ACC112 (cell line): ENCODE results near the gene C11orf16.
"Not testable (repeated sequence)": the region's sequence is repeated elsewhere in the genome, so short reads cannot be mapped to it uniquely, and the experiment has no call there.

Source experiments
- H2AFZ ChIP-seq: fragments of 200-600 bp; sonication (generic); one replicate; pipeline ENCODE4 v1.6.0; 2017; ENCODE audit warnings: antibody characterized with exemption, low read length; ENCODE audit not compliant: unreplicated experiment
- H3K27ac ChIP-seq: fragments of 200-600 bp; sonication (generic); 2 replicates; pipeline ENCODE4 v1.5.1; 2014; ENCODE audit warnings: low read depth, mild to moderate bottlenecking, antibody characterized with exemption, low read length, moderate library complexity
- H3K27me3 ChIP-seq: fragments of 200-600 bp; sonication (generic); 2 replicates; pipeline ENCODE4 v1.6.1; 2014; ENCODE audit warnings: mild to moderate bottlenecking, antibody characterized with exemption, low read length, moderate library complexity, mixed read lengths; ENCODE audit not compliant: insufficient read depth
- H3K36me3 ChIP-seq: fragments of 200-600 bp; sonication (generic); 2 replicates; pipeline ENCODE4 v1.6.1; 2016; ENCODE audit warnings: mild to moderate bottlenecking, antibody characterized with exemption, low read length, moderate library complexity, mixed read lengths; ENCODE audit not compliant: insufficient read depth
- H3K4me1 ChIP-seq: fragments of 200-600 bp; sonication (generic); one replicate; pipeline ENCODE4 v1.6.1; 2016; ENCODE audit warnings: low read length, mixed read lengths; ENCODE audit not compliant: insufficient read depth, unreplicated experiment, control insufficient read depth
- H3K4me3 ChIP-seq: fragments of 200-600 bp; sonication (generic); 2 replicates; pipeline ENCODE4 v1.5.1; 2014; ENCODE audit warnings: mild to moderate bottlenecking, low read depth, low read length
- H3K79me2 ChIP-seq: fragments of 200-600 bp; sonication (generic); one replicate; pipeline ENCODE4 v1.6.0; 2016; ENCODE audit warnings: low read length; ENCODE audit not compliant: control insufficient read depth, unreplicated experiment, insufficient read depth

The C11orf16 gene

GRCh38 chr11:8914661-8915018, 18.1 kb downstream of the C11orf16 start:
- Histone ChIP-seq H3K27me3 (no peaks in the 10 kb centered on the region), H3K79me2 (peaks cover 26% of the 10 kb centered on the region), H3K4me1 (peaks cover 42% of the 10 kb centered on the region), H3K36me3 (peaks cover 21% of the 10 kb centered on the region; the same call in 1 of the 2 replicates), H3K4me3 (peak overlapping the region; percentile 67), H3K27ac (no peak overlapping the region), H2AFZ (no peak overlapping the region)

- no peaks in the 10 kb centered on the region for H3K27me3 ChIP-seq
- peak overlapping the region; percentile 67 for H3K4me3 ChIP-seq
- peaks cover 42% of the 10 kb centered on the region for H3K4me1 ChIP-seq
- peak overlapping the region; percentile 54 for H2AFZ ChIP-seq
- peaks cover 26% of the 10 kb centered on the region for H3K79me2 ChIP-seq
- H3K27ac ChIP-seq = peak overlapping the region; percentile 66
- peaks cover 18% of the 10 kb centered on the region; the same call in 1 of the 2 replicates for H3K36me3 ChIP-seq
These were observed 18.6 kb downstream of the C11orf16 start for GRCh38 chr11:8913961-8914660.

- H3K4me3 ChIP-seq = peak within 1 kb of the TSS; percentile 89
- H2AFZ ChIP-seq = peak within 1 kb of the TSS; percentile 88
- H3K27me3 ChIP-seq = no peaks in the 10 kb centered on the region
- H3K36me3 ChIP-seq = peaks cover 4% of the 10 kb centered on the region; the same call in 1 of the 2 replicates
- H3K27ac ChIP-seq = peak within 1 kb of the TSS; percentile 45
- H3K4me1 ChIP-seq = peaks cover 33% of the 10 kb centered on the region
- peaks cover 26% of the 10 kb centered on the region for H3K79me2 ChIP-seq
These were observed 21.5 kb downstream of the C11orf16 start, which contains the start of gene AKIP1 for GRCh38 chr11:8911029-8911823. TSS of gene AKIP1 (plus strand) at chr11:8911189. CDS start at chr11:8911450, 261 bp downstream.

- Histone ChIP-seq H3K27ac (no peak overlapping the region), H3K4me3 (peak overlapping the region; percentile 75)
These were observed 22.1 kb downstream of the C11orf16 start for GRCh38 chr11:8910649-8911026.

GRCh38 chr11:8908099-8908498, 24.6 kb downstream of the C11orf16 start:
- Histone ChIP-seq H3K4me1 (peaks cover 29% of the 10 kb centered on the region), H3K27me3 (no peaks in the 10 kb centered on the region), H2AFZ (no peak overlapping the region), H3K4me3 (no peak overlapping the region), H3K27ac (no peak overlapping the region), H3K79me2 (peaks cover 13% of the 10 kb centered on the region), H3K36me3 (no peaks in the 10 kb centered on the region)

More at GRCh38 chr11:8910649-8911026, 22.1 kb downstream of the C11orf16 start:
- H3K27me3 ChIP-seq = no peaks in the 10 kb centered on the region
- peaks cover 4% of the 10 kb centered on the region; the same call in 1 of the 2 replicates for H3K36me3 ChIP-seq
- peaks cover 26% of the 10 kb centered on the region for H3K79me2 ChIP-seq
- peaks cover 38% of the 10 kb centered on the region for H3K4me1 ChIP-seq
- peak overlapping the region; percentile 86 for H2AFZ ChIP-seq

- no peaks in the 10 kb centered on the region for H3K36me3 ChIP-seq
- peak overlapping the region; percentile 66 for H3K4me3 ChIP-seq
- H3K4me1 ChIP-seq = peaks cover 26% of the 10 kb centered on the region
- peak overlapping the region; percentile 80 for H2AFZ ChIP-seq
- no peaks in the 10 kb centered on the region for H3K27me3 ChIP-seq
- peaks cover 7% of the 10 kb centered on the region for H3K79me2 ChIP-seq
- H3K27ac ChIP-seq = peak overlapping the region; percentile 77
These were observed 25.6 kb downstream of the C11orf16 start for GRCh38 chr11:8907116-8907515.

- Histone ChIP-seq H3K79me2 (no peaks in the 10 kb centered on the region), H3K27ac (peak overlapping the region; percentile 77), H3K27me3 (no peaks in the 10 kb centered on the region), H3K36me3 (no peaks in the 10 kb centered on the region), H3K4me3 (peak overlapping the region; percentile 37), H3K4me1 (peaks cover 26% of the 10 kb centered on the region), H2AFZ (no peak overlapping the region)
These were observed 27.1 kb downstream of the C11orf16 start for GRCh38 chr11:8905528-8906165.

- Histone ChIP-seq H3K4me3 (no peak overlapping the region), H2AFZ (no peak overlapping the region), H3K79me2 (no peaks in the 10 kb centered on the region), H3K4me1 (no peaks in the 10 kb centered on the region), H3K27ac (no peak overlapping the region), H3K27me3 (no peaks in the 10 kb centered on the region), H3K36me3 (no peaks in the 10 kb centered on the region)
These were observed 33.5 kb downstream of the C11orf16 start for GRCh38 chr11:8899119-8899753.

GRCh38 chr11:8891185-8891584, 41.6 kb downstream of the C11orf16 start:
- not testable (repeated sequence) for H3K27me3 ChIP-seq, H3K4me3 ChIP-seq, H3K27ac ChIP-seq, H2AFZ ChIP-seq, H3K36me3 ChIP-seq, H3K4me1 ChIP-seq, H3K79me2 ChIP-seq

GRCh38 chr11:8886322-8886721, 46.4 kb downstream of the C11orf16 start:
- no peak overlapping the region for H3K4me3 ChIP-seq
- no peaks in the 10 kb centered on the region for H3K36me3 ChIP-seq
- no peaks in the 10 kb centered on the region for H3K79me2 ChIP-seq
- H2AFZ ChIP-seq = no peak overlapping the region
- peaks cover 4% of the 10 kb centered on the region for H3K4me1 ChIP-seq
- no peak overlapping the region for H3K27ac ChIP-seq
- H3K27me3 ChIP-seq = no peaks in the 10 kb centered on the region
